ENCODE results near the gene TRIO. TPM values are rescaled to one million over a fixed set of nuclear protein-coding genes. Genes with fewer than 3 reads are reported as not detected.
A peak's percentile ranks its signal among the peaks of the same experiment; 100 is the strongest.

TRIO gene
- total RNA-seq, 1 donor = 211 TPM

DNA sequence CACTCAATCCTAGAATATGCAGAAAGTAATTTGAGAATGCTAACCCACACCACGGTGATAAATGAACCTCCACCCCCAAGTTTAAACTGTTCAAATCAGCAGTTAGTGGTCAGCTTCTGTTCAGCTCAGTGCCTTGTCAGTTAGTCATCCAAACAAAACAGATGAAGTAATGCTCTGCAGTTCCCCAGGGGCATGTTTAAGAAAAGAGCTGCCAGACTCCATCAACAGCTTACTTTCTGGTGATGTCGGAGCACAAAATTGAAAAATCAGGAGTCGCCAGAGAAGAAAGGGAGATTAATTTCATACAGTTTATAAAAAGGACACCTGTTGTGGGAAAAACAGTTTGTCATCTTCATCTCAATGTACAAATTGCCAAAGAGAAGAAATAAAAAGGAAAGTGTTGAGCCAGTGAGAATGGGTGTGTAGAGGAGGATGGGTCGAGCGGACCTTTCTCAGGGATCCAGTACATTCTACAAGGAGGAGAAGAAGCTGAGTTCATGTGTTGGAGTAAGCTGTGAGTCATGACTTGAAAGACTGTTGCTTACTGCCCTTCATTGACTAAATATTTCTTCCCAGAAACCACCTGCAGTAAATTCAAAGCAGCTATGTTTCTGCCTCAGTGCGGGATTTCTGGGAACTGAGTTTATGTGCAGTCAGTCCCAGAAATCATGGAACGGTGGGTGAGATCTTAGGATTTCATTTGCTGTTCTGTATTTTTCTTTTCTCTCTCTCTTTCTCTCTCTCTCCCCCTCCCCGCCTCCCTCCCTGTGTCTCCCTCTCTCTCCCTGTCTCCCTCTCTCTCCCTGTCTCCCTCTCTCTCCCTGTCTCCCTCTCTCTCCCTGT lies 13.7 kb downstream of the TRIO start:
- DNase-seq (ENCODE audit: low read depth) = peak; percentile 98
- H3K4me3 ChIP-seq (ENCODE audit: low read depth, low read length) = peak overlapping the region; percentile 49
- TF ChIP-seq, protein P1, sequence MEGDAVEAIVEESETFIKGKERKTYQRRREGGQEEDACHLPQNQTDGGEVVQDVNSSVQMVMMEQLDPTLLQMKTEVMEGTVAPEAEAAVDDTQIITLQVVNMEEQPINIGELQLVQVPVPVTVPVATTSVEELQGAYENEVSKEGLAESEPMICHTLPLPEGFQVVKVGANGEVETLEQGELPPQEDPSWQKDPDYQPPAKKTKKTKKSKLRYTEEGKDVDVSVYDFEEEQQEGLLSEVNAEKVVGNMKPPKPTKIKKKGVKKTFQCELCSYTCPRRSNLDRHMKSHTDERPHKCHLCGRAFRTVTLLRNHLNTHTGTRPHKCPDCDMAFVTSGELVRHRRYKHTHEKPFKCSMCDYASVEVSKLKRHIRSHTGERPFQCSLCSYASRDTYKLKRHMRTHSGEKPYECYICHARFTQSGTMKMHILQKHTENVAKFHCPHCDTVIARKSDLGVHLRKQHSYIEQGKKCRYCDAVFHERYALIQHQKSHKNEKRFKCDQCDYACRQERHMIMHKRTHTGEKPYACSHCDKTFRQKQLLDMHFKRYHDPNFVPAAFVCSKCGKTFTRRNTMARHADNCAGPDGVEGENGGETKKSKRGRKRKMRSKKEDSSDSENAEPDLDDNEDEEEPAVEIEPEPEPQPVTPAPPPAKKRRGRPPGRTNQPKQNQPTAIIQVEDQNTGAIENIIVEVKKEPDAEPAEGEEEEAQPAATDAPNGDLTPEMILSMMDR (IDR thresholded peaks at IDR 0.05; ENCODE audit: insufficient read depth, low read length) = no peak

DNA sequence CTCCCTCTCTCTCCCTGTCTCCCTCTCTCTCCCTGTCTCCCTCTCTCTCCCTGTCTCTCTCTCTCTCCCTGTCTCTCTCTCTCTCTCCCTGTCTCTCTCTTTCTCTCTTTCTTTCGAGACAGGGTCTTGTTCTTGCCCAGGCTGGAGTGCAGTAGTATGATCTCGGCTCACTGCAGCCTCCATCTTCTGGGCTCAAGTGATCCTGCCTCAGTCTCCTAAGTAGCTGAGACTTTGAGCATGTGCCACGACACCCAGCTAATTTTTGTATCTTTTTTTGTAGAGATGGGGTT lies 14.3 kb downstream of the TRIO start:
- peak overlapping the region; percentile 49 for H3K4me3 ChIP-seq (ENCODE audit: low read depth, low read length)
- DNase-seq (ENCODE audit: low read depth) = no peak
- TF ChIP-seq, protein P1 (IDR thresholded peaks at IDR 0.05; ENCODE audit: insufficient read depth, low read length) = no peak

DNA sequence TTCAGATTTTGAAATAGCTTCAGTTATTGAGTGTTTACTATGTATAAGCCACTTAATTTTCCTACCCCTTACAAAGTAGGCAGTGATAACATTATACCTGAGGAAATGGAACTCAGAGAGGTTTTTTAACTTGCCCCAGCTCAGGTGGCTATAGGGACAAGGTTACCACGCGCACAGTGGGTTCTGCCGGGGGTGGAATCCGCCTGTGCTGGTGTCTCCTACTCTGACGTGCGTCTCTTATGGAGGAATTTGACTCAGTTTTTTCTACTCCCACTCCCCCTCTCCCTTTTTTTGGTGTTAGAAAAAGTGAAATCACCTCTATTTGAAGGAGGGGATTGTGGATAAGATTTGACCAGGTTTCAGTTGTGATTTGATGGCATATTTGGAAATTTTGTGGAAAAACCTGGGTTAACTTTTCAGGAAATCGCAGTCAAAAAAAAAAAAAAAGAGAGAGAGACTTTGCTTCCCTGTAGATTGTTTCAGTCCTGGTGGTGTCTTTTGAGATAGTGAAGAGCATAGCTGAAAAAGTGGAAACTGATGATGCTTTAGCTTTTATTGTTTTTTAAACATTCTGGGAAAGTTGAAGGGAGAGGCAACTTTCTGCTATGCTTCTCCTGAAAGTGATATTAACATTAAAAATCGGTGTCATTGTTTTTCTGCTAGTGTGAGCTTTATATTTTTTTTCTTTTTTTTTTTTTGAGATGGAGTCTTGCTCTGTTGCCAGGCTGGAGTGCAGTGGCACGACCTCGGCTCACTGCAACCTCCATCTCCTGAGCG lies 15.9 kb downstream of the TRIO start:
- DNase-seq (ENCODE audit: low read depth) = no peak
- TF ChIP-seq, protein P1 (IDR thresholded peaks at IDR 0.05; ENCODE audit: insufficient read depth, low read length) = no peak

DNA sequence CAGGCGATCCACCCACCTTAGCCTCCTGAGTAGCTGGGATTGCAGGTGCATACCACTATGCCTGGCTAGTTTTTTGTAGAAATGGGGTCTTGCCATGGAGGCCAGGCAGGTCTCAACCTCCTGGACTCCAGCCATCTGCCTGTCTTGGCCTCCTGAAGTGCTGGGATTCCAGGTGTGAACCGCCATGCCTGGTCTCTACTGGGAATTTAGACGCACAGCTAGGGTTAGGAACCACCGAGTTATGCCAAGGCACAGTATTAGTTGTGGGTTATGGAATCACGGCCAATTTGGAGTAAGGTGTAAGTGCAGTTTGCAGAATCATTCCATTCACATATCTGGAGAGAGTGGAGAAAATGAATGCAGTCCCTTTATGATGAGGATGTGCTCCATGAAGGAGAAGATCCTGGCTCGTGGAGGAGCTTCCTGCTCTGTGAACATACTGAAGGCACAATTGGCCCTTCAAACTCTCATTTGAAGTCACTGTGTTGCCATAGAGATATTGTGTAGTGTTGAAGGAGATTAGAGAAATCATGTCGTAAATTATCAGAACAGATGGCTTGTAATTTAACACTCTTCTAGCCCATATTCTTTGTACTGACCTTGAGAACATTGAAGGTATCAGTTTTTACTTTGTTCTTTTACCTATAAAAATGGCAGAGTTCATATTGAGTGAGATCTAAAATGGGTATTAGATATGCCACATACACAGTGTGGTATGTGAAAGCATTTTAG lies 18.8 kb downstream of the TRIO start:
- no peak overlapping the region for H3K4me3 ChIP-seq (ENCODE audit: low read depth, low read length)
- DNase-seq (ENCODE audit: low read depth) = no peak
- TF ChIP-seq, protein P1 (IDR thresholded peaks at IDR 0.05; ENCODE audit: insufficient read depth, low read length) = no peak

More for the DNA sequence above, 15.9 kb downstream of the TRIO start:
- no peak overlapping the region for H3K4me3 ChIP-seq (ENCODE audit: low read depth, low read length)

DNA sequence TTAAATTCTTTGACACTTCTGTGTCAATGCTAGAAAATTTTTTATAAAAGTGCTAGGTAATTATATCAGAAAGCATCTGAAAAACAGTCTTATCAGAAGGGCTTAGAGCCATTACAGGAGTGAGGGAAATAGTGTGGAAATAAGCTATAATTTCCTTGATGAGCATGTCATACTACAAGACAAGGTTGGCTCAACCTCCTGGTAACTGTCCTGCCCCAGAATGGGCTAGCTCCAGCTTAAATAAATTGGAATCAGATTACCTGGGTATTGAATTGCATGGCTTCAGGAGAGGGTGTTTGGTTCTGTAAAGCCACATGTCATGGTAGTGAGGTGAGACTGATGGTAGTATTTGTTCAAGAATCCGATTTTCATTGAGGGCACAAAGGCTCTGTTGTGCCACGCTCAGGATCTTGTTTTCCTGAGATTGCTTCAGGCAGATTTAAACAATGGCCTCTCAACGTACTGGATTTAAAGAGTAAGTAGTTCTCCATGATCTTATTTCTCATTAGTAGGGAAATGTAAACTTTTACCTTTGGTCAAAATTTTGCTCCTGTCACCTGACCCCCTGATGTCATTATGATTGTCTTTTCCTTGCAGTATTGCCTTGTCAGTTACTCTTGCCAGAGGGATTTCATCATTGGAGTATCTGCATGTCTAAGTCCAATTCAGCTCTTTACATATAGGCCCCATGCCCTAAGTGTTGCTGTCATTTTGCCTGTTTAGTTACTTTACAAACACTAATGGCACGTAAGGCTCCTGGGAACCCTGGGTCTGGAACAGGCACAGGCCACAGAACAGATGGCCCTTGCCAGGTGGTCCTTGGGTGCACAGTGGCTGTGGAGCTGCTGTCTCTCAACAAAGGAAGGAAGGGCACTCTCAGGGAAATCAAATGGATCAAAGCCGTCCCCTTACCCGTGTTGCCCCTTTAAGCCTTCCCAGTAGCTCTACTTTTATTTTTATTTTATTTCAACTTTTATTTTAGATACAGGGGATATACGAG lies 21.3 kb downstream of the TRIO start:
- TF ChIP-seq, protein P1 (IDR thresholded peaks at IDR 0.05; ENCODE audit: insufficient read depth, low read length) = no peak
- no peak overlapping the region for H3K4me3 ChIP-seq (ENCODE audit: low read depth, low read length)
- no peak for DNase-seq (ENCODE audit: low read depth)
